ENCODE data around the gene NFATC2. TPM values are rescaled to one million over a fixed set of nuclear protein-coding genes. Genes with fewer than 3 reads are reported as not detected.

The NFATC2 gene
- total and polyA plus RNA-seq, 2 of the 4 experiments (the other 2 are of a cell fraction) = 0.18 to 0.38 TPM

DNA sequence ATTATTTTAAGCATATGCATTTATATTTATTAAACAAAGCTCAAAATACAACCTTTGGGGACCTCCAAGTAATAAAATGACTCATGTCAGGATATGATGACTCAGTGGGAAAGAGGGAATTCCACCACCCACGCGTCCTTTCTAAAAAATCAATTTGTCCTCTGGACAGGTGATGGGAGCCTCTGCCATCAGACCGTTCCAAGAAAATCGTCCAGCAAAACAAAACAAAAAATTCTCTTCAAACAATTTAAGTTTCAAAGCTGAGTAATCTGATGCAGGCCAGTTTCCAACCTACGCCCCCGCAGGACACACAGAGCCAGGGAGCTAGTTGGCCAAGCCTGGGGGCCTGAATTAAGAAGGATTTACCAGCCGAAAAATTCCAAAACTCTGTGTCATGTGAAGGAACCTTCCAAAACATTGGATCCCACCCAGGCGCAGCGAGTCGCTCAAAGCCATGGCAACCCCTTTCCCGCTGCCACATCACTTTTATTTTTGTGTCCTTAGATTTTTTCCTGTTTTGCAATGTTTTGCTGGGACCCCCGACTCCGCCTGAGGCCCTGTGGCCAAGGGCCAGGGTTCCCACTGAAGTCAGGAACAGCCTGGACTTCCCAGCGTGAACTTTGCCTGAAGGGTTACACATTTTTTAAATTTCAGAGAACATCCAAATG lies 95.3 kb downstream of the NFATC2 start (continued):
- TF ChIP-seq CTCF (conservative IDR thresholded peaks at IDR 0.05; ENCODE audit: low read depth, low read length) (no peak), RAD21 (IDR thresholded peaks at IDR 0.05; ENCODE audit: low read length) (peak; percentile 9; the same call in 1 of the 2 replicates), POLR2A (IDR thresholded peaks at IDR 0.05; ENCODE audit: low read depth, low read length) (no peak)

DNA sequence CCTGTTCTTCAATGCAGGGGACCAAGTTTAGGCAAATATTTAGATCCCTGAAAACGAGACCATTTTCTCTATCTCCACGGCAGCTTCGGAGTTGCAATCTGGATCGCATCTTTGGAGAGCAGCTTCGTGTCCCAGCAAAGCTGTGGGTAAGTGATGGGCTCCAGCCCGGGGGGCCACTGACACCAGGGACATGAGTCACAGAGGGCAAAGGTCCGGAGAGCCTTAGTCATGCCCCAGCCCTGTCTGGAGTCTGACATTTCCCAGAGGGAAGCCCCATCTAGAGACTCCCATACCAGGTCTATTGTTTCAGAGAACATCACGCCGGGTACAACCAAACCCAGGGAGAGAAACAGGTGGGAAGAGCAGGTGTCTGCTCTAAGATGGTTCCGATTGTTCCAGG lies 95.9 kb downstream of the NFATC2 start:
- Histone ChIP-seq H4K8ac (ENCODE audit: low read depth in 2 of 2, low read length in 2 of 2) (no peak overlapping the region), H2BK120ac (ENCODE audit: low read depth, low read length) (peak overlapping the region; percentile 64), H4K20me1 (ENCODE audit: insufficient read depth, low read length) (no peaks in the 10 kb centered on the region; the same call in 1 of the 2 replicates), H4K91ac (ENCODE audit: insufficient read depth, low read depth, low read length) (peak overlapping the region; percentile 37; the same call in 1 of the 2 replicates), H3K14ac (replicated peaks; ENCODE audit: low read depth, low read length) (0 out of 2 replicates have a peak overlapping the region, but pooled peaks have one; percentile 51), H3K27ac (ENCODE audit: insufficient read depth, low read length) (no peak overlapping the region), H2AK5ac (ENCODE audit: low read depth, low read length) (no peak overlapping the region), H3K36me3 (ENCODE audit: control insufficient read depth, insufficient read depth, low read length) (no peaks in the 10 kb centered on the region), H2BK5ac (ENCODE audit: low read depth, low read length, poor library complexity, severe bottlenecking) (no peak overlapping the region), H3K79me1 (ENCODE audit: low read depth in 1 of 2, low read length in 2 of 2) (peaks cover 0 to 6% of the 10 kb centered on the region in 2 experiments; a peak in 1 of 4 replicates), H2AFZ (replicated peaks; ENCODE audit: low read length, poor library complexity) (peak overlapping the region; percentile 52), H3K4me1 (ENCODE audit: control insufficient read depth, insufficient read depth, low read length) (peaks cover 12% of the 10 kb centered on the region), H2BK20ac (ENCODE audit: low read depth, low read length) (peak overlapping the region; percentile 60; the same call in 1 of the 2 replicates), H3K9ac (ENCODE audit: low read depth, low read length) (no peak overlapping the region), H3K4me2 (ENCODE audit: low read depth, low read length) (peak overlapping the region; percentile 33), H3K9me3 (ENCODE audit: control insufficient read depth, insufficient read depth, low read length) (no peaks in the 10 kb centered on the region), H3K4ac (ENCODE audit: low read depth, low read length) (peak overlapping the region; percentile 63; the same call in 1 of the 2 replicates), H3K23ac (ENCODE audit: low read depth, low read length) (no peak overlapping the region), H3K18ac (ENCODE audit: low read depth, low read length) (0 out of 2 replicates have a peak overlapping the region, but pooled peaks have one; percentile 43), H3K9me1 (ENCODE audit: insufficient read depth, low read length) (peaks cover 12% of the 10 kb centered on the region; the same call in 1 of the 2 replicates), H3K27me3 (ENCODE audit: control insufficient read depth, insufficient read depth, low read length) (no peaks in the 10 kb centered on the region), H4K5ac (ENCODE audit: low read depth, low read length) (no peak overlapping the region), H2BK15ac (ENCODE audit: low read depth, low read length) (peak overlapping the region; percentile 45; the same call in 1 of the 3 replicates), H2AK9ac (replicated peaks; ENCODE audit: low read depth, low read length, poor library complexity) (no peak overlapping the region), H3K4me3 (ENCODE audit: insufficient read depth, low read depth, low read length) (no peak overlapping the region), H3K56ac (ENCODE audit: extremely low read depth, insufficient read depth, low read length) (no peak overlapping the region)
- intact Hi-C loops (cut with micrococcal nuclease) = loop anchor here (2.0 kb wide), 1 partner anchor 116 kb away; no protein-coding TSS in a partner anchor
- POLR2A ChIA-PET (ENCODE audit: unreplicated experiment) = no interaction called here
- WGBS, 2 experiments (ENCODE audit: extremely low coverage in 2 of 2, insufficient read length in 1 of 2) = no CpG with 5 or more reads among the region's 10 CpGs
- CTCF ChIA-PET = interaction anchor here (1.0 to 1.5 kb wide), 2 partner anchors 61 to 148 kb away, joined by 3 read pairs; no protein-coding TSS in a partner anchor
- dilution Hi-C loops (cut with HindIII; ENCODE audit: low sequenced_read_pairs, unreplicated experiment) = no loop called here
- peak; percentile 98 for TF ChIP-seq FOS (IDR thresholded peaks at IDR 0.05; ENCODE audit: low read depth, low read length)
- TF ChIP-seq BHLHE40 (IDR thresholded peaks at IDR 0.05; ENCODE audit: low read depth, low read length) = peak; percentile 8; the same call in 1 of the 2 replicates
- peak; percentile 48; the same call in 1 of the 2 replicates for TF ChIP-seq MAZ (IDR thresholded peaks at IDR 0.05; ENCODE audit: borderline replicate concordance, low read depth, low read length)
- TF ChIP-seq SMC3 (IDR thresholded peaks at IDR 0.05; ENCODE audit: low read depth, low read length) = no peak; the same call in 1 of the 2 replicates
- BruUV-seq (replicated peaks) = no TSS peak
- in situ Hi-C loops (cut with MboI; ENCODE audit: low sequenced_read_pairs) = no loop called here
- DNase-seq (peak; percentile 86), ATAC-seq (ENCODE audit: low read depth) (peak; percentile 73)

Measured in IMR-90 (cell line).